HG03457 (cell line): ENCODE measurements around the gene PLIN4.

Experiments
- ATAC-seq: cut with Tn5 transposase; IDR thresholded peaks from one replicate; pipeline ENCODE4 v1.9.1; 2021; ENCODE audit warnings: moderate number of reproducible peaks; ENCODE audit not compliant: unreplicated experiment

PLIN4 gene

DNA sequence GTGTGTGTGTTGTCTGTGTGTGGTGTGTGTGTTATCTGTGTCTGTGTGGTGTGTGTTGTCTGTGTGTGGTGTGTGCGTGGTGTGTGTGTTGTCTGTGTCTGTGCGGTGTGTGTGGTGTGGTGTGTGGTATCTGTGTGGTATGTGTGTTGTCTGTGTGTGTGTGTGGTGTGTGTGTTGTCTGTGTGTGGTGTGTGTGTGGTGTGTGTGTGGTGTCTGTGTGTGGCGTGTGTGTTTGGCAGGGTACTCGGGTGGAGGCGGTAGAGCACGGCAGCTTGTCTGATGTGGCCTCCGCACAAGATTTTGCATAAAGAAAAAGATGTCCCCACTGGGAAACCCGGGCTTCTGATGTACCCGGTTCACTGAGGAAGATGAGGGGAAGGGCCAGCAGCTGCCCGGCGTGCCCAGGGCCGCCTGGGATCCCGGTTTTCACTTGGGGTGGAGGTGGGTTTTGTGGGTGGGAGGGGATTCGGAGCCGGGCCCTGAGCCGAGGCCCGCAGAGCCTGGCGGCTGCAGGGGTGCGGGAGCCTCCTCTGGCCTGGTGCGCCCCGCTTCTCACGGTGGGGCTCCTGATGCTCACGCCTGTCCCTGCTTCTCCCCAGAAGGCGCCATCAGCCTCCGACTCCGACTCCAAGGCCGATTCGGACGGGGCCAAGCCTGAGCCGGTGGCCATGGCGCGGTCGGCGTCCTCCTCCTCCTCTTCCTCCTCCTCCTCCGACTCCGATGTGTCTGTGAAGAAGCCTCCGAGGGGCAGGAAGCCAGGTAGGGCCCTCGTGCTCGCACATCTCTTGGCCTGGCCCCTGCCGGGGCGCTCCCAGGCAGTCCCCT, 25.0 kb downstream of the PLIN4 start:
- no peak for ATAC-seq

- ATAC-seq: no peak
Measured at GRCh38 chr19:4492337-4493103, 25.8 kb downstream of the PLIN4 start.

GRCh38 chr19:4491446-4491845, 26.8 kb downstream of the PLIN4 start:
- no peak for ATAC-seq

GRCh38 chr19:4488496-4488895, 29.8 kb downstream of the PLIN4 start:
- no peak for ATAC-seq

DNA sequence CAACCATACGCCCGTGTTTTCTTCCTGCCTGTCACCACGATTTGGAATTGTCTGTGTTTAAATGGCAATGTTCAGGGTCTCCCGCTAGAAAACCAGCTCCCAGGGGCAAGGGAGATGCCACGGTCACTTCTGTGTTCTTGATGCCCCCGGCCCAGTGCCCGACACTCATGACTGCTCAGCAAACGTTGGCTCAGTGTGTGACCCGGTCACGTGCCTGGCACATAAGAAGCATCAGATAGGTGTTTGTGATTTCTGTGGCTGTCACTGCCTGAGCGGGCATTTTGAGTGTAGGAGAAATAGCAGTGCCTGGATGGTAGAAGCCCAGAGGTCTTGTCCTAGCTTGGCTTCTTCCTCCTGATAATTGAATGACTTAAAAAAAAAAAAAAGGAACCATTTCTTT, 30.7 kb downstream of the PLIN4 start:
- ATAC-seq: no peak

GRCh38 chr19:4483385-4483784, 34.9 kb downstream of the PLIN4 start:
- no peak for ATAC-seq

GRCh38 chr19:4482721-4483364, 35.4 kb downstream of the PLIN4 start:
- ATAC-seq: no peak

GRCh38 chr19:4477034-4477801, 41.1 kb downstream of the PLIN4 start:
- no peak for ATAC-seq

DNA sequence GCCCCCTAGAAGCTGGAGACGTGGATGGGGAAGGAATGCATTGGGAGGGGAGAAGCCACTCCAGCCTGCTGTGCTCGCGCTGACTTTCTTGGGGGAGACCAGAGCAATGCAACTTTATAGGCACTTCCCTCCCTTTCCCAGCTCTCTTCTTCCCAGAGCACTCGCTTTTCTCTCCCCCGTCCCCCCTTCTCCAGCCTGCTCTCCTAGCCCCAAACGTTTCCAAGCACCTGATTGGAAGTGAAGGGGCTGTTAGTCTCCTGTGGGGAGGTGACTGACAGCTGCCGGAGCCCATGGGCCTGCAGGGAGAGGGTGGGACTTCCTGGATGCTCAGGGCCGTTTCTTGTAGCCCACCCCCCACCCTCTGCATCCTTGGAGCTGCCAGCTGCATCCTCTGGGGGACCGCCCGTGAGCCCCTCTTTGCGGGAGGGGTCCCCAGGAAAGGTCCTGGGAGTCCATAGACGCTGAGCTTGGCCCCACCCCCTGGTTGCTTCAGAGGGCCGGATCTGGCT, 43.7 kb downstream of the PLIN4 start:
- ATAC-seq: no peak

GRCh38 chr19:4473763-4474513, 44.3 kb downstream of the PLIN4 start:
- ATAC-seq: no peak

DNA sequence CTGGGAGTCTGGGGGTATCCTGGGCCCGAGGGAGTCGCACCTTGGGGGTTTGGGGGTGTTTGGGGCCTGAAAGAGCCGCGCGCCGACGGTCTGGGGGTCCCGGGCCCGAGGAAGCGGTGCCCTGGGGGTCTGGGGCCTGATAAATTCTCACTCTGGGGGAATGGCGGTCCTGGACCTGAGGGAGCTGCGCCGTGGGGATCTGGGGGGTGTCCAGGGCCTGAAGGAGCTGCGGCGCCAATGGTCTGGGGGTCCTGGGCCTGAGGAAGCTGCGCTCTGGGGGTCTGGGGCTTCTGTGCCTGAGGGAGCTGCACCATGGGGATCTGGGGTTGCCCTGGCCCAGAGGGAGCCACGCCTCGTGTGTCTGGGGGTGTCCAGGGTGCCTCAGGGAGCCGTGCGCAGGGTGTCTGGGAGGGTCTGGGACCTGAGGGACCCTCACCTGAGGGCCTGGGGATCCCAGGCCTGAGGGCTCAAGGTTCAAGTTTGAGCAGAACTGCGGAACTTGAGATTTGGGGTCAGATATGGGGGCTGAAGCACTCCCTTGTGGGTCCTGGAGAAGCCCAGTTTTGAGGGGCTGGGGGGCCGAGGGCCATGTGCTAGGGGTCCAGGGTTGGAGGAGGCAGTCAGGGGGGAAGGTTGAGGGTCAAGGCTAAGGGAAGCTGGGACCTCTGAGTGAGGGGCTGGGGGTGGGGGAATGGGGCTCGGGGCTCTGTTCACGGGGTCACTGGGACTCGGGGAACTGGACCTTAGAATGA, 45.1 kb downstream of the PLIN4 start:
- no peak for ATAC-seq

- peak; percentile 8 for ATAC-seq
Measured at GRCh38 chr19:4472174-4472974, 45.9 kb downstream of the PLIN4 start, which contains the start of gene HDGFL2. TSS of gene HDGFL2 (plus strand) at chr19:4472297. CDS start at chr19:4472351, 54 bp downstream.

GRCh38 chr19:4471403-4472173, 46.7 kb downstream of the PLIN4 start:
- ATAC-seq: peak; percentile 69

DNA sequence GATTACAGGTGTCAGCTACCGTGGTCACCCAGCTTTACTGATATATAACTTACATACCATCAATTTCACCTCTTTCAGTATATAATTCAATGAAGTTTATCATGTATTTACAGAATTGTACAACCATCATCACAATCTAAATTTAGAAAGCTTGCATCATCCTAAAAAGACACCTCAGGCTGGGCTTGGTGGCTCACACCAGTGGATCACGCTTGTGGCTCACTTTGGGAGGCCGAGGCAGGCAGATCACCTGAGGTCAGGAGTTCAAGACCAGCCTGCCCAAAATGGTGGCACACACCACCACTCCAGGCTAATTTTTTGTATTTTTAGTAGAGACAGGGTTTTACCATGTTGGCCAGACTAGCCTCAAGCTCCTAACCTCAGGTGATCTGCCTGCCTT, 50.5 kb downstream of the PLIN4 start:
- ATAC-seq: no peak

- no peak for ATAC-seq
Measured at GRCh38 chr19:4464815-4465581, 53.3 kb downstream of the PLIN4 start.

- peak; percentile 80 for ATAC-seq
Measured at GRCh38 chr19:4457654-4458395, 60.5 kb downstream of the PLIN4 start, which contains the start of gene UBXN6. TSS of gene UBXN6 (minus strand) at chr19:4457794. CDS start at chr19:4457697, 97 bp downstream.
